K562 (cell line): Measurements from ENCODE around the gene CENPE.
A peak's percentile ranks its signal among the peaks of the same experiment; 100 is the strongest.

Experiments
- EZH2 ChIP-seq: IDR thresholded peaks from 2 replicates; pipeline ENCODE4 v1.6.1; 2012; ENCODE audit warnings: low read depth, mild to moderate bottlenecking, inconsistent platforms, low read length, borderline replicate concordance
- FOXM1 ChIP-seq, 2 experiments: fragments of 450-650 bp in 1 of 2; sonication (generic) in 1 of 2; formaldehyde crosslinking in 1 of 2; IDR thresholded peaks; 2 replicates each; pipeline versions ENCODE4 v1.6.1 to v1.9.0; 2017 to 2022; ENCODE audit warnings: low read depth in 2 of 2, mild to moderate bottlenecking in 2 of 2, missing genetic modification reagents in 1 of 2, moderate library complexity in 1 of 2
- POLR2A ChIP-seq: fragments of 450-650 bp; conservative IDR thresholded peaks from 2 replicates; pipeline ENCODE4 v1.6.1; 2016
- RBM14 ChIP-seq: fragments of 200-400 bp; formaldehyde crosslinking; IDR thresholded peaks from 2 replicates; pipeline ENCODE4 v1.6.1; 2018; ENCODE audit warnings: low read depth, mild to moderate bottlenecking, low read length, moderate library complexity, borderline replicate concordance; ENCODE audit not compliant: insufficient read depth
- TEAD1 ChIP-seq, 2 experiments: fragments of 450-650 bp in 1 of 2; sonication (generic) in 1 of 2; formaldehyde crosslinking; IDR thresholded peaks; 2 replicates each; pipeline versions ENCODE4 v1.4.0 to v1.8.0; 2020 to 2022; ENCODE audit warnings: mild to moderate bottlenecking in 2 of 2, missing genetic modification reagents in 1 of 2
- TRIM24 ChIP-seq, 2 experiments: fragments of 450-650 bp; IDR thresholded peaks; 2 replicates each; pipeline ENCODE4 v1.6.1; 2016
- XRCC5 ChIP-seq: fragments of 200-400 bp; formaldehyde crosslinking; IDR thresholded peaks from 2 replicates; pipeline ENCODE4 v1.6.1; 2017; ENCODE audit warnings: low read depth, mild to moderate bottlenecking, low read length
- ZNF561 ChIP-seq: fragments of 450-650 bp; formaldehyde crosslinking; conservative IDR thresholded peaks from 2 replicates; pipeline ENCODE4 v1.4.0; 2020; ENCODE audit warnings: mild to moderate bottlenecking, moderate library complexity
- ZNF589 ChIP-seq: fragments of 200-800 bp; sonication (Bioruptor generic); IDR thresholded peaks from 2 replicates; pipeline ENCODE4 v1.6.1; 2016; ENCODE audit warnings: low read depth, missing genetic modification characterization, missing compliant biosample characterization
- TF ChIP-seq, protein P1 (sequence below): fragments of 450-650 bp; formaldehyde crosslinking; IDR thresholded peaks from 2 replicates; pipeline ENCODE4 v1.4.0; 2022; ENCODE audit warnings: mild to moderate bottlenecking, moderate library complexity
- TF ChIP-seq, protein P2 (sequence below), 3 experiments: IDR thresholded peaks in 2 of 3; conservative IDR thresholded peaks in 1 of 3; 2 replicates each; pipeline ENCODE4 v1.5.1; 2011 to 2012; ENCODE audit warnings: low read length in 3 of 3, mild to moderate bottlenecking in 3 of 3, control low read depth in 2 of 3, improper control_type of control experiment in 1 of 3, inconsistent platforms in 1 of 3, low read depth in 1 of 3, mixed read lengths in 1 of 3, moderate library complexity in 1 of 3; ENCODE audit not compliant: insufficient read depth in 2 of 3
- TF ChIP-seq, protein P3 (sequence below), 2 experiments: fragments of 250-450 bp in 1 of 2; fragments of 450-650 bp in 1 of 2; sonication (Bioruptor Pico) in 1 of 2; IDR thresholded peaks; 2 replicates each; pipeline versions ENCODE4 v1.6.1 to v1.8.0; 2016 to 2021; ENCODE audit warnings: mild to moderate bottlenecking in 2 of 2, moderate library complexity in 2 of 2, missing compliant biosample characterization in 1 of 2, missing genetic modification characterization in 1 of 2

DNA sequence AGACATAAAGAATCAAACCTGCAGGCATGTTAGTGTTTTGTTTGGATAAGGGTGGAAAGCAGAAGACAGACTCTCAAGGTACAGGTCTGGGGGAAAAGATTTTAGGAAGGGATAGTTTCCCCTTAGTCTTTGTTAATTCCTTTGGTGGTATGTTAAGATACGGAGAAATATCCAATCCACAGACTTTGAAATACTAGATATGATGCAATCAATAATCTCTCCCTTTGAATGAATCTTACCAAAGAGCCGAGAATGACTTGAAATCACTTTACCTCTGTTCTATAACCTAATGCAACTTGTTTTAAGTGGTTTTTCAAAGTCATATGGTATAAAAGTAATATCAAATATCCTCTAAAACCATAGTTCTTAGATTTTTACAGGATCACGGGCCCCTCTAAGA, 93.3 kb downstream of the CENPE start:
- TF ChIP-seq, protein P1, sequence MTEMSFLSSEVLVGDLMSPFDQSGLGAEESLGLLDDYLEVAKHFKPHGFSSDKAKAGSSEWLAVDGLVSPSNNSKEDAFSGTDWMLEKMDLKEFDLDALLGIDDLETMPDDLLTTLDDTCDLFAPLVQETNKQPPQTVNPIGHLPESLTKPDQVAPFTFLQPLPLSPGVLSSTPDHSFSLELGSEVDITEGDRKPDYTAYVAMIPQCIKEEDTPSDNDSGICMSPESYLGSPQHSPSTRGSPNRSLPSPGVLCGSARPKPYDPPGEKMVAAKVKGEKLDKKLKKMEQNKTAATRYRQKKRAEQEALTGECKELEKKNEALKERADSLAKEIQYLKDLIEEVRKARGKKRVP (CRISPR knock-in tag) = 0 out of 2 replicates have a peak, but pooled peaks have one; percentile 9
- TF ChIP-seq TRIM24 (IDR thresholded peaks at IDR 0.05) (no peak), XRCC5 (no peak), TEAD1 (CRISPR knock-in tag; IDR thresholded peaks at IDR 0.05) (no peak), POLR2A (no peak), ZNF589 (no peak), EZH2 (no peak), RBM14 (no peak), ZNF561 (CRISPR knock-in tag) (no peak), FOXM1 (IDR thresholded peaks at IDR 0.05; ENCODE audit: low read depth) (no peak), FOXM1 (CRISPR knock-in tag; IDR thresholded peaks at IDR 0.05; ENCODE audit: low read depth) (no peak)
- TF ChIP-seq, protein P2, sequence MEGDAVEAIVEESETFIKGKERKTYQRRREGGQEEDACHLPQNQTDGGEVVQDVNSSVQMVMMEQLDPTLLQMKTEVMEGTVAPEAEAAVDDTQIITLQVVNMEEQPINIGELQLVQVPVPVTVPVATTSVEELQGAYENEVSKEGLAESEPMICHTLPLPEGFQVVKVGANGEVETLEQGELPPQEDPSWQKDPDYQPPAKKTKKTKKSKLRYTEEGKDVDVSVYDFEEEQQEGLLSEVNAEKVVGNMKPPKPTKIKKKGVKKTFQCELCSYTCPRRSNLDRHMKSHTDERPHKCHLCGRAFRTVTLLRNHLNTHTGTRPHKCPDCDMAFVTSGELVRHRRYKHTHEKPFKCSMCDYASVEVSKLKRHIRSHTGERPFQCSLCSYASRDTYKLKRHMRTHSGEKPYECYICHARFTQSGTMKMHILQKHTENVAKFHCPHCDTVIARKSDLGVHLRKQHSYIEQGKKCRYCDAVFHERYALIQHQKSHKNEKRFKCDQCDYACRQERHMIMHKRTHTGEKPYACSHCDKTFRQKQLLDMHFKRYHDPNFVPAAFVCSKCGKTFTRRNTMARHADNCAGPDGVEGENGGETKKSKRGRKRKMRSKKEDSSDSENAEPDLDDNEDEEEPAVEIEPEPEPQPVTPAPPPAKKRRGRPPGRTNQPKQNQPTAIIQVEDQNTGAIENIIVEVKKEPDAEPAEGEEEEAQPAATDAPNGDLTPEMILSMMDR (IDR thresholded peaks at IDR 0.05 in 2 of 3, conservative IDR thresholded peaks at IDR 0.05 in 1 of 3; ENCODE audit: insufficient read depth in 2 of 3, low read depth in 1 of 3, low read length in 3 of 3) = no peak
- TF ChIP-seq, protein P3, sequence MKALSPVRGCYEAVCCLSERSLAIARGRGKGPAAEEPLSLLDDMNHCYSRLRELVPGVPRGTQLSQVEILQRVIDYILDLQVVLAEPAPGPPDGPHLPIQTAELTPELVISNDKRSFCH (CRISPR knock-in tag; IDR thresholded peaks at IDR 0.05) = no peak
- TF ChIP-seq, protein P3 (tag; IDR thresholded peaks at IDR 0.05) = no peak
